Endothelial cell (in vitro differentiated cells): ENCODE results near the gene ANO4. TPM values are rescaled to one million over a fixed set of nuclear protein-coding genes. Genes with fewer than 3 reads are reported as not detected.

Experiments
- DNase-seq: peaks from one replicate; pipeline ENCODE4 v3.0.0; 2021; ENCODE audit warnings: low spot score
- H3K27ac Mint-ChIP-seq: one replicate; pipeline ENCODE4 v1.8.0; 2021; ENCODE audit warnings: mixed read lengths, inconsistent platforms; ENCODE audit not compliant: unreplicated experiment
- H3K27me3 Mint-ChIP-seq: one replicate; pipeline ENCODE4 v1.8.0; 2021; ENCODE audit warnings: mild to moderate bottlenecking, moderate library complexity, mixed read lengths, inconsistent platforms; ENCODE audit not compliant: unreplicated experiment
- H3K36me3 Mint-ChIP-seq: one replicate; pipeline ENCODE4 v1.8.0; 2021; ENCODE audit warnings: mild to moderate bottlenecking, low read depth, mixed read lengths, inconsistent platforms; ENCODE audit not compliant: unreplicated experiment
- H3K4me1 Mint-ChIP-seq: one replicate; pipeline ENCODE4 v1.8.0; 2021; ENCODE audit warnings: mild to moderate bottlenecking, mixed read lengths, inconsistent platforms; ENCODE audit not compliant: unreplicated experiment
- H3K4me3 Mint-ChIP-seq: one replicate; pipeline ENCODE4 v1.8.0; 2021; ENCODE audit warnings: mild to moderate bottlenecking, mixed read lengths, inconsistent platforms; ENCODE audit not compliant: unreplicated experiment
- H3K9me3 Mint-ChIP-seq: one replicate; pipeline ENCODE4 v1.8.0; 2021; ENCODE audit warnings: mixed read lengths, inconsistent platforms; ENCODE audit not compliant: unreplicated experiment
- total RNA-seq: library from RNA; stranded (reverse); fragmentation: NEBNext Ultra II Directional; extraction: Animal tissue kit (Norgen Biotek cat#: 25700); gene quantifications from one replicate; pipeline ENCODE4 v1.2.1, GENCODE V29; 2021; ENCODE audit not compliant: unreplicated experiment
- TF ChIP-seq, protein P1 (sequence below): fragments of 200-600 bp; sonication (generic); IDR thresholded peaks from one replicate; pipeline ENCODE4 v1.5.0; 2021; ENCODE audit warnings: antibody characterized with exemption; ENCODE audit not compliant: unreplicated experiment

Gene ANO4
- total RNA-seq, 1 donor from 2014 or later = 1.1 TPM

DNA sequence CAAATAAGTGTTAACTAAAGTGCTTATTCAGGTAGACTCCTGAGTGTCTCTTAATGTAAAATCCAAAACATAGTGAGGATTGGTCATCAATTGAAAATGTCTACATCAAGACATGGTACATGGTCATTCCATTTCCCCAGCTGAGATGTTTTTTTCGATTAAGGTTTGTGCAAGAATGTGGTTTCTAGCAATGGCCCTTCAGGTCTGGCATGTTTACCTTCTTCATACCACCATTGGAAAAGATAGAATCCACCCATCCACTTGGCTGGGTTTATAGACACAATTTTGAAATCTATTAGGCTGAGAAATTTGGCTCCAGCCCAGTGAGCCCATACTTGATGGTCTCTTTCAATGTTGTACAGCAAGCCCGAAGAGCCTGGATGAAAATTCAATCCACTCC is 145.9 kb downstream of the ANO4 start:
- no peak overlapping the region for H3K27ac Mint-ChIP-seq
- no peaks in the 10 kb centered on the region for H3K9me3 Mint-ChIP-seq
- no peaks in the 10 kb centered on the region for H3K27me3 Mint-ChIP-seq
- H3K4me1 Mint-ChIP-seq = peaks cover 2% of the 10 kb centered on the region
- TF ChIP-seq, protein P1, sequence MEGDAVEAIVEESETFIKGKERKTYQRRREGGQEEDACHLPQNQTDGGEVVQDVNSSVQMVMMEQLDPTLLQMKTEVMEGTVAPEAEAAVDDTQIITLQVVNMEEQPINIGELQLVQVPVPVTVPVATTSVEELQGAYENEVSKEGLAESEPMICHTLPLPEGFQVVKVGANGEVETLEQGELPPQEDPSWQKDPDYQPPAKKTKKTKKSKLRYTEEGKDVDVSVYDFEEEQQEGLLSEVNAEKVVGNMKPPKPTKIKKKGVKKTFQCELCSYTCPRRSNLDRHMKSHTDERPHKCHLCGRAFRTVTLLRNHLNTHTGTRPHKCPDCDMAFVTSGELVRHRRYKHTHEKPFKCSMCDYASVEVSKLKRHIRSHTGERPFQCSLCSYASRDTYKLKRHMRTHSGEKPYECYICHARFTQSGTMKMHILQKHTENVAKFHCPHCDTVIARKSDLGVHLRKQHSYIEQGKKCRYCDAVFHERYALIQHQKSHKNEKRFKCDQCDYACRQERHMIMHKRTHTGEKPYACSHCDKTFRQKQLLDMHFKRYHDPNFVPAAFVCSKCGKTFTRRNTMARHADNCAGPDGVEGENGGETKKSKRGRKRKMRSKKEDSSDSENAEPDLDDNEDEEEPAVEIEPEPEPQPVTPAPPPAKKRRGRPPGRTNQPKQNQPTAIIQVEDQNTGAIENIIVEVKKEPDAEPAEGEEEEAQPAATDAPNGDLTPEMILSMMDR = no peak
- no peaks in the 10 kb centered on the region for H3K36me3 Mint-ChIP-seq
- no peak for DNase-seq
- no peak overlapping the region for H3K4me3 Mint-ChIP-seq

- Mint-ChIP-seq H3K36me3 (no peaks in the 10 kb centered on the region), H3K27me3 (no peaks in the 10 kb centered on the region), H3K4me3 (no peak overlapping the region), H3K4me1 (no peaks in the 10 kb centered on the region), H3K27ac (no peak overlapping the region), H3K9me3 (no peaks in the 10 kb centered on the region)
- DNase-seq = no peak
- TF ChIP-seq, protein P1 = no peak
Observed at GRCh38 chr12:100942984-100943749, 148.6 kb downstream of the ANO4 start.

- no peaks in the 10 kb centered on the region for H3K36me3 Mint-ChIP-seq
- TF ChIP-seq, protein P1 = no peak
- no peak overlapping the region for H3K27ac Mint-ChIP-seq
- no peaks in the 10 kb centered on the region for H3K4me1 Mint-ChIP-seq
- no peaks in the 10 kb centered on the region for H3K9me3 Mint-ChIP-seq
- no peak for DNase-seq
- H3K4me3 Mint-ChIP-seq = no peak overlapping the region
- no peaks in the 10 kb centered on the region for H3K27me3 Mint-ChIP-seq
Observed at GRCh38 chr12:100951756-100952155, 157.2 kb downstream of the ANO4 start.

DNA sequence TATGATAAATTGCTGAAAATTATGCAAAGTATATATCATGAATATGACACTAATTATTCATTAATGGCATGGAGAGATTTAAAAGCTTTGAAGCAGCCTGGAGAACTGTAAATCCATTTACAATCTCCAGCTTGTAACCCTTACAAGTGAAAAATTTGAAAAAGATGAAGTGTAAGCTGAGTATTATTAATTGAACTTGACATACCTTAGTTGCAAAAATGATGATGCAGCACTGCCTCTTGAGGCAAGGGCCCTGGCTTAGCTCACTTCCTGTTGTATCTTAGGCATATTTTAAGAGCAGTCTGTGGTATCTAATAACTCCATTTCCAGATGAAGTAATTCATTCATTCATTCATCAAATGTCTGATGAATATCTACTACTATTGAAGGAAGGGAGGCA is 158.6 kb downstream of the ANO4 start:
- no peak overlapping the region for H3K4me3 Mint-ChIP-seq
- H3K27ac Mint-ChIP-seq = no peak overlapping the region
- H3K27me3 Mint-ChIP-seq = no peaks in the 10 kb centered on the region

DNA sequence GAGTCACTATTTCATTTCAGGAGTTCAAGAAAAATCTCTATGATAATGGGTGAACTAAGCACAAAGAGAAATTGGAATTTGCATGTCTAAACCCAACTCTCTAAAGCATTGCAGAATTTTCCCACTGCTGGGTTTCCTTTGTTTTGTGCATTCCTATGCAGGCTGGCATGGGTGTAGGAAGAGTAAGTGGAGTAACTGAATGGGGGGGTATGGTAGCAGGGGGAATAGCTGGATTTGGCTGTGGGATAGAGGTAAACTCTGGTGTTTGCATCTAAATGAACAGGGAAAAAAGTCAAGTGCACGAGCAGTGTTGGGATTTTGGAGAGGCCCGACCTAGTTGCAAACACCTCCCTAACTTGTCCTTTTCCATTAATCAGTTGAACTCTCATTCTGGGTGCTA is 159.1 kb downstream of the ANO4 start:
- Mint-ChIP-seq H3K36me3 (no peaks in the 10 kb centered on the region), H3K9me3 (no peaks in the 10 kb centered on the region), H3K4me3 (no peak overlapping the region), H3K27me3 (no peaks in the 10 kb centered on the region), H3K27ac (no peak overlapping the region), H3K4me1 (no peaks in the 10 kb centered on the region)
- TF ChIP-seq, protein P1 = no peak
- no peak for DNase-seq

More for the DNA sequence above, 158.6 kb downstream of the ANO4 start:
- DNase-seq = no peak
- Mint-ChIP-seq H3K4me1 (no peaks in the 10 kb centered on the region), H3K9me3 (no peaks in the 10 kb centered on the region), H3K36me3 (no peaks in the 10 kb centered on the region)
- TF ChIP-seq, protein P1 = no peak
